ENCODE results near the gene TROAP. TPM values are rescaled to one million over a fixed set of nuclear protein-coding genes. Genes with fewer than 3 reads are reported as not detected.
"Not testable (repeated sequence)": the region's sequence is repeated elsewhere in the genome, so short reads cannot be mapped to it uniquely, and the experiment has no call there.

Gene TROAP
- total RNA-seq, 6 experiments from 2014 or later = 14.1 to 37.4 (median 34.5) TPM

GRCh38 chr12:49369411-49370145 is 46.5 kb downstream of the TROAP start:
- H3K36me3 Mint-ChIP-seq (ENCODE audit: low read depth) = peaks cover 27% of the 10 kb centered on the region
- H3K4me1 Mint-ChIP-seq (ENCODE audit: low read depth) = peaks cover 61% of the 10 kb centered on the region
- no peaks in the 10 kb centered on the region for H3K27me3 Mint-ChIP-seq (ENCODE audit: insufficient read depth)
- peak overlapping the region; percentile 95 for H3K4me3 Mint-ChIP-seq
- no peaks in the 10 kb centered on the region for H3K9me3 Mint-ChIP-seq
- peak; percentile 22 for DNase-seq
- H3K27ac Mint-ChIP-seq = peak overlapping the region; percentile 81
- peak; percentile 68 for TF ChIP-seq CTCF (IDR thresholded peaks at IDR 0.05)

GRCh38 chr12:49370539-49370938 is 47.5 kb downstream of the TROAP start:
- no peak overlapping the region; the same call in 1 of the 2 replicates for H3K4me3 Mint-ChIP-seq
- H3K4me1 Mint-ChIP-seq (ENCODE audit: low read depth) = peaks cover 61% of the 10 kb centered on the region
- no peaks in the 10 kb centered on the region for H3K9me3 Mint-ChIP-seq
- no peak for DNase-seq
- TF ChIP-seq CTCF (IDR thresholded peaks at IDR 0.05) = no peak
- H3K36me3 Mint-ChIP-seq (ENCODE audit: low read depth) = peaks cover 27% of the 10 kb centered on the region
- H3K27me3 Mint-ChIP-seq (ENCODE audit: insufficient read depth) = no peaks in the 10 kb centered on the region
- no peak overlapping the region for H3K27ac Mint-ChIP-seq

- Mint-ChIP-seq H3K4me3 (no peak overlapping the region), H3K9me3 (no peaks in the 10 kb centered on the region), H3K4me1 (ENCODE audit: low read depth) (peaks cover 39% of the 10 kb centered on the region), H3K27ac (no peak overlapping the region), H3K36me3 (ENCODE audit: low read depth) (peaks cover 24% of the 10 kb centered on the region), H3K27me3 (ENCODE audit: insufficient read depth) (no peaks in the 10 kb centered on the region)
- no peak for DNase-seq
- TF ChIP-seq CTCF (IDR thresholded peaks at IDR 0.05) = no peak
These were observed 52.4 kb downstream of the TROAP start for GRCh38 chr12:49375406-49375805.

GRCh38 chr12:49377386-49377785 is 54.3 kb downstream of the TROAP start:
- no peak for TF ChIP-seq CTCF (IDR thresholded peaks at IDR 0.05)
- no peaks in the 10 kb centered on the region for H3K9me3 Mint-ChIP-seq
- H3K4me3 Mint-ChIP-seq = no peak overlapping the region
- DNase-seq = no peak
- H3K36me3 Mint-ChIP-seq (ENCODE audit: low read depth) = peaks cover 11% of the 10 kb centered on the region; the same call in 1 of the 2 replicates
- no peaks in the 10 kb centered on the region for H3K27me3 Mint-ChIP-seq (ENCODE audit: insufficient read depth)
- H3K27ac Mint-ChIP-seq = no peak overlapping the region
- peaks cover 39% of the 10 kb centered on the region for H3K4me1 Mint-ChIP-seq (ENCODE audit: low read depth)

- H3K27ac Mint-ChIP-seq; H3K9me3 Mint-ChIP-seq; H3K4me3 Mint-ChIP-seq; H3K36me3 Mint-ChIP-seq (ENCODE audit: low read depth); H3K27me3 Mint-ChIP-seq (ENCODE audit: insufficient read depth); DNase-seq: not testable (repeated sequence)
- peaks cover 35% of the 10 kb centered on the region for H3K4me1 Mint-ChIP-seq (ENCODE audit: low read depth)
These were observed 57.1 kb downstream of the TROAP start for GRCh38 chr12:49380184-49380583.

Other genes starting within 250 kb of the TROAP start
- under 1 TPM in 1 of 6 experiments, not detected in 5; 0.07 TPM for gene DHH, start 228.5 kb upstream of the TROAP start, total RNA-seq (2021; fragmentation: NEBNext Ultra II Directional; extraction: Animal tissue kit (Norgen Biotek cat#: 25700))
- 10 to 100 TPM; 23.0 to 31.0 (median 26.2) TPM for gene LMBR1L, start 212.4 kb upstream of the TROAP start, total RNA-seq (2021; fragmentation: NEBNext Ultra II Directional; extraction: Animal tissue kit (Norgen Biotek cat#: 25700))
- 1,000 to 10,000 TPM; 1,208 to 2,585 (median 2,279) TPM for gene TUBA1B, start 191.9 kb upstream of the TROAP start, total RNA-seq (2021; fragmentation: NEBNext Ultra II Directional; extraction: Animal tissue kit (Norgen Biotek cat#: 25700))
- gene TUBA1A, start 134.2 kb upstream of the TROAP start, total RNA-seq (2021; fragmentation: NEBNext Ultra II Directional; extraction: Animal tissue kit (Norgen Biotek cat#: 25700)) = 100 to 1,000 TPM; 227 to 300 (median 257) TPM
- gene TUBA1C, start 58.2 kb upstream of the TROAP start, total RNA-seq (2021; fragmentation: NEBNext Ultra II Directional; extraction: Animal tissue kit (Norgen Biotek cat#: 25700)) = 1,000 to 10,000 TPM in 3 of 6 experiments, 100 to 1,000 TPM in 3; 571 to 1,139 (median 936) TPM
- gene PRPH, start 28.1 kb upstream of the TROAP start, total RNA-seq (2021; fragmentation: NEBNext Ultra II Directional; extraction: Animal tissue kit (Norgen Biotek cat#: 25700)) = not detected
- gene C1QL4, start 13.9 kb downstream of the TROAP start, total RNA-seq (2021; fragmentation: NEBNext Ultra II Directional; extraction: Animal tissue kit (Norgen Biotek cat#: 25700)) = under 1 TPM in 5 of 6 experiments, not detected in 1; 0.14 to 0.48 (median 0.28) TPM
- gene DNAJC22, start 23.6 kb downstream of the TROAP start, total RNA-seq (2021; fragmentation: NEBNext Ultra II Directional; extraction: Animal tissue kit (Norgen Biotek cat#: 25700)) = 1 to 10 TPM in 4 of 6 experiments, under 1 TPM in 2; 0.38 to 4.1 (median 2.6) TPM
- 10 to 100 TPM; 33.4 to 64.4 (median 50.9) TPM for gene SPATS2, start 44.2 kb downstream of the TROAP start, total RNA-seq (2021; fragmentation: NEBNext Ultra II Directional; extraction: Animal tissue kit (Norgen Biotek cat#: 25700))
- under 1 TPM in 2 of 6 experiments, not detected in 4; 0.05 to 0.10 TPM for gene KCNH3, start 215.8 kb downstream of the TROAP start, total RNA-seq (2021; fragmentation: NEBNext Ultra II Directional; extraction: Animal tissue kit (Norgen Biotek cat#: 25700))
- 10 to 100 TPM; 46.2 to 59.8 (median 55.4) TPM for gene MCRS1, start 244.9 kb downstream of the TROAP start, total RNA-seq (2021; fragmentation: NEBNext Ultra II Directional; extraction: Animal tissue kit (Norgen Biotek cat#: 25700))

All from HFFc6 (cell line).